SIG-M5 treated with dmso at 0.1 percent for 504 hours (cell line): ENCODE results near the gene WFS1.

ENCODE experiments used
- DNase-seq: peaks from one replicate; lab custom pipeline; 2025; ENCODE audit not compliant: unreplicated experiment; lab: John Stamatoyannopoulos, UW

The WFS1 gene

DNA sequence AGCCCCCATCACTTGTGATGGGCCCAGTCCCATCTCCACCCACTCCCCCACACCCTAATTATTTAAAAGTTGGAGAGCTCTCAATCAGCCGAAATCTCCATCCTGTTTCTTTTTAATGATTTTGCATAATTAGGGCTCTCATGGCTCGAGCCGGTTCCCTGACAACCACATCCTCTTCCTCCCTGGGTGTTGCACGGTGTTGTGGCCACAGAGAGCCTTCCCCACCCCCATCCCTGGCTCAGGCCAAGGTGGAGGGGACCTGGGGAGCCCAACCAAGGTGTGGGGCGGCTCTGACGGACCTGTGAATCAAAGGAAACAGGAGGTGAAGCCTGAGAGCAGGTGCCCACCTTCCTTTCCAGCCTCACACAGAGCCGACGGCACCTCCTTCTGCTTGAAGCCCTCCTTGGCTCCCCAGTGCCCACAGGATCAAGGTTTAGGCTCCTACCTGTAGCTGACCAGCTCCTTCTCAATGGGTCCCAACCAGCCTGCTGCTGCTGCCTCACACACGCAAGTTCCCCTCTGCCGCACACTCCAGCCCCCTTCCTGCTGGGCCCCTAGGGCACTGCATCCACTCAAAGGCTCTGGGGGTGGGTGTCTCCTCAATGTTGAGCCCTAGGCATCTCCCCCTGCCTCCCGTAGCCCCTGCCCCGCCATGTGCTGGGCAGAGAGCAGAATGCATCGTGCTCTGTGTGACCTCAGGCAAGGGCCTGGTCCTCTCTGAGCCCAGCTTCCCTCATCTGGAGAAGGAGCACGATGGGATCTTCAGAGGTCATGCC, 68.7 kb downstream of the WFS1 start:
- DNase-seq = no peak

- DNase-seq = no peak
These were observed 69.5 kb downstream of the WFS1 start for GRCh38 chr4:6338951-6339817.

- no peak for DNase-seq
These were observed 70.3 kb downstream of the WFS1 start for GRCh38 chr4:6339818-6340445.

- DNase-seq = no peak
These were observed 70.9 kb downstream of the WFS1 start for GRCh38 chr4:6340446-6341015.

DNA sequence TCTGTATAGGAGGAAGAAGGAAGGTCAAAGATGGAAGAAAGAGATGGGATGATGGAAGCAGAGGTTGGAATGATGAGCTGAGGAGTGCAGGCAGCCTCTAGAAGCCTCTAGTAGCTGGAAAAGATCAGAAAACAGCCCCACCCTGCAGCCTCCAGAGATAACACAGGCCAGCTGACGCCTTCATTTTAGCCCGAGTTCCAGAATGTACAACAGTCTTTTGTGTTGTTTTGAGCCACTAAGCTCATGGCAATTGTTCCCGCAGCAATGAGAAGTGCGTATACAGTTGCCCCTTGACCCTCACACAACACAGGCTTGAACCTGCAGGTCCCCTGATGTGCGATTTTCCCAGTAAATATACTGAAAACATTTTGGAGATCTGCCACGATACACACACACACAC, 72.0 kb downstream of the WFS1 start:
- no peak for DNase-seq

- no peak for DNase-seq
These were observed 73.1 kb downstream of the WFS1 start for GRCh38 chr4:6342530-6343293.

GRCh38 chr4:6343939-6344408, 74.3 kb downstream of the WFS1 start:
- no peak for DNase-seq

DNA sequence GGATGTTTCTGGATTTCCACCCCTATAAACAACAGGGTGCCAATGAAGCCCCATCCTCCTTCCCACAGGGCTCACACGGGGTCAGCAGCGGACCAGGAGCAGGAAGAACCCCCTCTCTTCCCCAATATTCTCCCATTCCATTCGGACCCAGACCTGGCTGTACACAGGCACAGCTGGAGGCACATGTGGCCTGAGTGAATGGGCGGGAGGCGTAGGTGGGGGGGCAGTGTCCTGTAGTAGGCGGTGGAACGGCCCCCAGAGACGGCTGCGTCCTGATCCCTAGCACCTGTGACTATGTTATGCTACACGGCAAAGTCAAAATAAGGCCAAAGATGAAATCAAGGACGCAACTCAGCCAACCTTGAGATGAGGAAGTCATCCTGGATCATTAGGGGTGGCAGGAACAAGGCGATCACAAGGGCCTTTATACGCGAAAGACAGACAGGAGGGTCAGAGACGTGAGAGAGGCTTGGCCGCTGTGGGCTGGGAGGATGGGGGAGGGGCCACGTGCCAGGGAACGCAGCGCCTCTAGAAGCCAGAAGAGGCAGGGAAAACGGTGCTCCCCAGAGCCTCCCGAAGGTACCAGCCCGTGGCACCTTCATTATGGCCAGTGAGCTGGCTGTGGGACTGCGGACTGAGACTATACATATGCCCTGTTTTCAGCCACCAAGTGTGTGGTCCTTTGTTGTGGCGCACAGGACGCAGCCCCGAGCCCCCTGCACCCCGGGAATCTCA, 75.6 kb downstream of the WFS1 start:
- no peak for DNase-seq

DNA sequence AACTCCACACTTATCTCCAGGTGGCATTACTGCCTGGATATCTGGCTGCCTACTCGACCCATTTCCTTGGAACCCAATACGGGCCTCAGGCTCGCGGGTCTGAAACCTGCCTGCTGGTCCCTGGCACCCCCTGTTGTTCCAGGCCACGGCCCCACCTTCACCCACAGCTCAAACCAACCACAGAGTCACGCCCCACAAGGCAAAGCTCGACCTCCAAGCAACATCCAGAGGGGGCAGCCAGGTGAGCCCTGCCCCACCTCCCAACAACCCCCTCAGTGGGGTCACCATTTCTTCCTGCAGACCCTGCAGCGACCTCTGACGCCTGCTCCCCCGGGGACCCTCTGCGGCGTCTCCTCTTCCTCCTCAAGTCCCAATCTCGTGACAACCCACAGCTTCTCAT, 76.2 kb downstream of the WFS1 start:
- no peak for DNase-seq

GRCh38 chr4:6346373-6347110, 76.9 kb downstream of the WFS1 start:
- DNase-seq = no peak

- no peak for DNase-seq
These were observed 77.9 kb downstream of the WFS1 start for GRCh38 chr4:6347511-6348045.

- DNase-seq = no peak
These were observed 78.8 kb downstream of the WFS1 start for GRCh38 chr4:6348408-6348807.

GRCh38 chr4:6349896-6350603, 80.4 kb downstream of the WFS1 start:
- no peak for DNase-seq

DNA sequence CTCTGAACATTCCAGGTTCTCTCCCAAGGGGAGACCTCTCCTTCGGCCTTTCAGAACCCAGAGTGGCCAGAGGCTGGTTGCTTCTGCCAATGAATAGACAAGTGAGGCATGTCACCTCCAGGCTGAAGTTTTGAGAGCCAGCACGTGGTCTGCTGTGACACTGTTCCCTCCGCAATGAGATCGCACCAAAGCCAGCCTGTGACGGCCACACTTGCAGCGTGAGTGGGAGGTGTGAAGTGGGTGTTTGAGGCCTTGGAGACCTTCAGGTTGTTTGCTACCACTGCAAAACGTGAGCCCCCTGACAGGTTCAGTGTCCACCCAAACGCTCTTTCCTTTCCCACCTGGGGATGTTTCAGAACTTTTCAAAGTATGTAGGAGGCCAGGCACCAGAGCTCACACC, 81.0 kb downstream of the WFS1 start:
- no peak for DNase-seq

GRCh38 chr4:6351246-6352000, 81.8 kb downstream of the WFS1 start:
- no peak for DNase-seq

DNA sequence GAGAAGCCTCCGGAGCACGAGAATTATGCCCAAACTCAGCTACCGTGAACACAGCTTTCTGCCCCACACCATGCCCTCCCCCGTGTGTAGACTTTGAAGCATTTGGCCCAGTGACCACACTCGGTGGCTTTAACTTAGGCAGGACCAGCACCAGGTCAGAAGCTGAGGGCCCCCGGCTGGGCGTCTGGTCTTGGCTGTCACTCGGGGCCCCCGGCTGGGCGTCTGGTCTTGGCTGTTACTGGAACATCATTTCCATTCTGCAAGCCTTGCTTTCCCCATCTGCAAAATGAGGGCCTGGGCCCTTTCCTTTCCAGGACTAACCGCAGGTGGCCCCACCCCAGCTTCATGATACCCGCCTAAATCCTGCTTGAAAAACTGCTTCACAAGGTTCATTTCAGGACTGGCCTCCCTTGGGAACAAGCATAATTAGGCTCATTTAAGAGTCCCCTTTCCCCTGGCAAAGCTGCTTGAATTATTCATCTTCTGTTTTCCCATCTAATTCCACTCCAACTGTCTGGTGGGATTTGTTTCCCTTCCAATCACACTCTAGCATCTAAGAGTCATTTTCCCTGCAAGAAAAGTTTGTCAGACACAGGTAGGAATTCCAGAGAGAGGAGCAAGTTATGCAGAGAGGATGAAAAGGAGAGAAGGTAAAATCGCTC, 82.5 kb downstream of the WFS1 start:
- DNase-seq = no peak
